HepG2 (cell line): ENCODE results near the gene SNIP1. TPM values are rescaled to one million over a fixed set of nuclear protein-coding genes. Genes with fewer than 3 reads are reported as not detected.

Experiments used
- ATF1 ChIP-seq: IDR thresholded peaks from 2 replicates; pipeline ENCODE4 v1.6.1; 2016; ENCODE audit warnings: mild to moderate bottlenecking, control low read depth
- ATF3 ChIP-seq: sonication (generic); formaldehyde crosslinking; IDR thresholded peaks from 2 replicates; pipeline ENCODE4 v1.4.0; 2020; ENCODE audit warnings: missing genetic modification reagents
- ETV5 ChIP-seq: IDR thresholded peaks from 2 replicates; pipeline ENCODE4 v1.6.1; 2018; ENCODE audit warnings: missing biosample characterization, missing genetic modification reagents, inconsistent platforms, borderline replicate concordance
- GATAD1 ChIP-seq: IDR thresholded peaks from 2 replicates; pipeline ENCODE4 v1.6.1; 2016; ENCODE audit warnings: missing genetic modification reagents, missing compliant biosample characterization
- KDM3A ChIP-seq: IDR thresholded peaks from 2 replicates; pipeline ENCODE4 v1.6.1; 2018; ENCODE audit warnings: low read depth, missing compliant biosample characterization
- KDM5A ChIP-seq: fragments of 200-600 bp; sonication (generic); IDR thresholded peaks from 2 replicates; pipeline ENCODE4 v1.7.0; 2018; ENCODE audit warnings: antibody characterized with exemption, mild to moderate bottlenecking, low read length, borderline replicate concordance
- KIAA2018 ChIP-seq: sonication (generic); formaldehyde crosslinking; IDR thresholded peaks from 2 replicates; pipeline ENCODE4 v1.5.0; 2020; ENCODE audit warnings: mild to moderate bottlenecking, missing genetic modification reagents, borderline replicate concordance
- KLF9 ChIP-seq: IDR thresholded peaks from 2 replicates; pipeline ENCODE4 v1.6.1; 2016; ENCODE audit warnings: low read depth
- MXI1 ChIP-seq: IDR thresholded peaks from 3 replicates; pipeline ENCODE4 v1.6.1; 2012; ENCODE audit warnings: low read depth, low read length, inconsistent platforms, borderline replicate concordance
- REPIN1 ChIP-seq: sonication (generic); formaldehyde crosslinking; IDR thresholded peaks from 2 replicates; pipeline ENCODE4 v1.8.0; 2022; ENCODE audit warnings: missing genetic modification reagents, low read depth, mild to moderate bottlenecking, borderline replicate concordance
- SIN3A ChIP-seq: IDR thresholded peaks from 2 replicates; pipeline ENCODE4 v1.6.1; 2011; ENCODE audit warnings: low read depth, mild to moderate bottlenecking, control low read depth, low read length, borderline replicate concordance
- THAP7 ChIP-seq: sonication (generic); formaldehyde crosslinking; IDR thresholded peaks from 2 replicates; pipeline ENCODE4 v1.8.1; 2023; ENCODE audit warnings: mild to moderate bottlenecking, missing genetic modification reagents
- ZNF7 ChIP-seq: IDR thresholded peaks from 2 replicates; pipeline ENCODE4 v1.6.1; 2016; ENCODE audit warnings: missing biosample characterization, missing genetic modification reagents
- polyA plus RNA-seq, 8 experiments: library from polyadenylated mRNA; depleted of rRNA in 3 of 8; stranded (reverse) in 7 of 8; unstranded in 1 of 8; fragments of >200 nt; fragmentation: Illumina TruSeq in 4 of 8; extraction: Trizol in 4 of 8; gene quantifications; 2 replicates each; pipeline versions ENCODE4 v1.2.1 to v1.2.3, GENCODE V29; 2011 to 2016; ENCODE audit warnings: low read depth in 4 of 8, missing spikeins in 1 of 8, mixed read lengths in 1 of 8; ENCODE audit not compliant: insufficient read depth in 1 of 8
- total RNA-seq, 5 experiments: library from RNA; depleted of rRNA; stranded (reverse); fragments of >200 nt; fragmentation: Illumina TruSeq; extraction: Trizol; gene quantifications; 2 replicates each; pipeline ENCODE4 v1.2.3, GENCODE V29; 2016; ENCODE audit warnings: low read depth in 1 of 5
- TF ChIP-seq, protein P1 (sequence below): sonication (generic); formaldehyde crosslinking; IDR thresholded peaks from 2 replicates; pipeline ENCODE4 v1.4.0; 2020; ENCODE audit warnings: missing genetic modification reagents

SNIP1 gene
- total and polyA plus RNA-seq, 2 of the 13 experiments (the other 11 are each of a cell fraction or from before 2014, with no cell fraction given), result 5.5 to 11.2 TPM

DNA sequence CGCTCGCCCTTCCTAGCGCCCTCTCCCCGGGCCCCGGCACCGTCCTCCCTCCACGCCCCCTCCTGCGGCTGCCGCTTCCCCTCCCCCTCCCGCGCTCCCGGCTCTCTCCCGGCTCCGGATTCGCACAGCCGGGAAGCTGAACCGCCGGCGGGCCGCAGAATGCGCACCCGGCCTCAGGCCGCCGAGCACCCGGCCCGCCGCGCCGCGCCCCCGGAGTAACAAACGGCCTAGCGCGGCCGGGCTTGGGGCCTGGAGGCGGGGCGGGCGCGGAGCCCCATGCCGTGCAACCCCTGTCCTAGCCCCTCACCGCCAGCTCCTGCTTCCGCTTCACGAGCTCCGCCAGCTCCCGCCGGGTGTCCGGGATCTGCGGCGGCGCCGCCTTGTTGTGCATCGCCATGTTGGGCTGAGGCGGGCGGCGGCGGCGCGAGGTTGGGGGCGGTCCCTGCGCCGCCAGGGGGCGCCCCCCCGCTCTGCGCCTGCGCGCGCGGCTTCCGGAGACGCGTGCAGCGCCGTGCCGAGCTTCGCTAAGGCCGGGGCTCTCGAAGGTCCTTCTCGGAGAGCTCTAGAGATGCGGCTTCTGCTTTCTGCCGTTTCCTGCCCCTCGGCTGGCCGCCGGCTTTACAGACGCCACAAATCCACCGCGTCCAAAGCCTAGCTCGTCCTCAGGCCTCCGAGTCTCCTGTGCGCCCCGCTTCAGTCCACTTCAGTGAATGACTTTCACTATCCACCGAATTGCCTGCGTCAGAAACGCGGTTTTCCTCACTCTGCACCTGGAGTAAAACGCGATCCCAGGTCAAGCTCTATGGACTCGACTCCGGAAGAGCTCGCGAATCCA is 39.5 kb downstream of the SNIP1 start, which contains the start of gene MEAF6 (continued):
- 0 out of 2 replicates have a peak, but pooled peaks have one; percentile 86 for TF ChIP-seq KIAA2018 (CRISPR knock-in tag)
- TF ChIP-seq KDM3A (CRISPR knock-in tag), result 0 out of 2 replicates have a peak, but pooled peaks have one; percentile 54
- TF ChIP-seq MXI1, result peak; percentile 81; the same call in 1 of the 3 replicates
- TF ChIP-seq KDM5A, result no peak; the same call in 1 of the 2 replicates
- peak; percentile 76; the same call in 1 of the 2 replicates for TF ChIP-seq ETV5 (CRISPR knock-in tag)
- peak; percentile 75; the same call in 1 of the 2 replicates for TF ChIP-seq REPIN1
- peak; percentile 37; the same call in 1 of the 2 replicates for TF ChIP-seq GATAD1
- TF ChIP-seq ATF3, result no peak
- TF ChIP-seq KLF9, result no peak
- no peak for TF ChIP-seq THAP7
- TF ChIP-seq ZNF7 (CRISPR knock-in tag), result no peak
- TF ChIP-seq, protein P1, sequence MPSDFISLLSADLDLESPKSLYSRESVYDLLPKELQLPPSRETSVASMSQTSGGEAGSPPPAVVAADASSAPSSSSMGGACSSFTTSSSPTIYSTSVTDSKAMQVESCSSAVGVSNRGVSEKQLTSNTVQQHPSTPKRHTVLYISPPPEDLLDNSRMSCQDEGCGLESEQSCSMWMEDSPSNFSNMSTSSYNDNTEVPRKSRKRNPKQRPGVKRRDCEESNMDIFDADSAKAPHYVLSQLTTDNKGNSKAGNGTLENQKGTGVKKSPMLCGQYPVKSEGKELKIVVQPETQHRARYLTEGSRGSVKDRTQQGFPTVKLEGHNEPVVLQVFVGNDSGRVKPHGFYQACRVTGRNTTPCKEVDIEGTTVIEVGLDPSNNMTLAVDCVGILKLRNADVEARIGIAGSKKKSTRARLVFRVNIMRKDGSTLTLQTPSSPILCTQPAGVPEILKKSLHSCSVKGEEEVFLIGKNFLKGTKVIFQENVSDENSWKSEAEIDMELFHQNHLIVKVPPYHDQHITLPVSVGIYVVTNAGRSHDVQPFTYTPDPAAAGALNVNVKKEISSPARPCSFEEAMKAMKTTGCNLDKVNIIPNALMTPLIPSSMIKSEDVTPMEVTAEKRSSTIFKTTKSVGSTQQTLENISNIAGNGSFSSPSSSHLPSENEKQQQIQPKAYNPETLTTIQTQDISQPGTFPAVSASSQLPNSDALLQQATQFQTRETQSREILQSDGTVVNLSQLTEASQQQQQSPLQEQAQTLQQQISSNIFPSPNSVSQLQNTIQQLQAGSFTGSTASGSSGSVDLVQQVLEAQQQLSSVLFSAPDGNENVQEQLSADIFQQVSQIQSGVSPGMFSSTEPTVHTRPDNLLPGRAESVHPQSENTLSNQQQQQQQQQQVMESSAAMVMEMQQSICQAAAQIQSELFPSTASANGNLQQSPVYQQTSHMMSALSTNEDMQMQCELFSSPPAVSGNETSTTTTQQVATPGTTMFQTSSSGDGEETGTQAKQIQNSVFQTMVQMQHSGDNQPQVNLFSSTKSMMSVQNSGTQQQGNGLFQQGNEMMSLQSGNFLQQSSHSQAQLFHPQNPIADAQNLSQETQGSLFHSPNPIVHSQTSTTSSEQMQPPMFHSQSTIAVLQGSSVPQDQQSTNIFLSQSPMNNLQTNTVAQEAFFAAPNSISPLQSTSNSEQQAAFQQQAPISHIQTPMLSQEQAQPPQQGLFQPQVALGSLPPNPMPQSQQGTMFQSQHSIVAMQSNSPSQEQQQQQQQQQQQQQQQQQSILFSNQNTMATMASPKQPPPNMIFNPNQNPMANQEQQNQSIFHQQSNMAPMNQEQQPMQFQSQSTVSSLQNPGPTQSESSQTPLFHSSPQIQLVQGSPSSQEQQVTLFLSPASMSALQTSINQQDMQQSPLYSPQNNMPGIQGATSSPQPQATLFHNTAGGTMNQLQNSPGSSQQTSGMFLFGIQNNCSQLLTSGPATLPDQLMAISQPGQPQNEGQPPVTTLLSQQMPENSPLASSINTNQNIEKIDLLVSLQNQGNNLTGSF (CRISPR knock-in tag), result peak; percentile 94
- TF ChIP-seq ATF1, result no peak
- peak; percentile 65; the same call in 1 of the 2 replicates for TF ChIP-seq SIN3A
